Measurements from ENCODE around the gene CDK19.

GRCh38 chr6:110852773-110853172 is 37.5 kb upstream of the CDK19 start:
- no peak for TF ChIP-seq POLR2AphosphoS5 (IDR thresholded peaks at IDR 0.05; ENCODE audit: borderline replicate concordance, low read depth, low read length)
- TF ChIP-seq EZH2 (IDR thresholded peaks at IDR 0.05), result no peak

Measured in SK-N-MC (cell line).